Activated effector memory CD4-positive, alpha-beta T cell treated with Interleukin-2 at 50 U/mL for 16 hours (primary cell): ENCODE measurements around the gene TAF1A.

ENCODE experiments used
- DNase-seq: peaks from one replicate; pipeline ENCODE4 v3.0.0-alpha.2; 2020

The TAF1A gene

GRCh38 chr1:222594789-222595188 is 5.1 kb upstream of the TAF1A start:
- DNase-seq, result no peak

- no peak for DNase-seq
Observed at GRCh38 chr1:222592171-222592570, 2.4 kb upstream of the TAF1A start.

GRCh38 chr1:222588135-222588534 is 1.6 kb downstream of the TAF1A start:
- DNase-seq, result no peak

- no peak for DNase-seq
Observed at GRCh38 chr1:222586842-222587241, 2.9 kb downstream of the TAF1A start.

- DNase-seq, result no peak
Observed at GRCh38 chr1:222583079-222583478, 6.7 kb downstream of the TAF1A start.

- no peak for DNase-seq
Observed at GRCh38 chr1:222582099-222582774, 7.5 kb downstream of the TAF1A start.

- no peak for DNase-seq
Observed at GRCh38 chr1:222579316-222579715, 10.4 kb downstream of the TAF1A start.

- DNase-seq, result no peak
Observed at GRCh38 chr1:222570837-222571236, 18.9 kb downstream of the TAF1A start.

- DNase-seq, result no peak
Observed at GRCh38 chr1:222561656-222562055, 28.1 kb downstream of the TAF1A start.

- no peak for DNase-seq
Observed at GRCh38 chr1:222557574-222557973, 32.2 kb downstream of the TAF1A start.

- no peak for DNase-seq
Observed at GRCh38 chr1:222557148-222557547, 32.6 kb downstream of the TAF1A start.

- DNase-seq, result no peak
Observed at GRCh38 chr1:222555992-222556615, 33.6 kb downstream of the TAF1A start.

GRCh38 chr1:222554177-222554576 is 35.6 kb downstream of the TAF1A start:
- no peak for DNase-seq

- DNase-seq, result no peak
Observed at GRCh38 chr1:222552882-222553281, 36.9 kb downstream of the TAF1A start.

GRCh38 chr1:222547944-222548671 is 41.6 kb downstream of the TAF1A start, which contains the start of gene HHIPL2:
Gene HHIPL2 (minus strand): TSS chr1:222548104. CDS start chr1:222548044, 60 bp downstream.
- no peak for DNase-seq

GRCh38 chr1:222547260-222547614 is 42.5 kb downstream of the TAF1A start:
- DNase-seq, result no peak

GRCh38 chr1:222546548-222547259 is 43.0 kb downstream of the TAF1A start:
- no peak for DNase-seq

GRCh38 chr1:222546091-222546490 is 43.6 kb downstream of the TAF1A start:
- DNase-seq, result no peak

GRCh38 chr1:222543817-222544216 is 45.9 kb downstream of the TAF1A start:
- no peak for DNase-seq

- DNase-seq, result no peak
Observed at GRCh38 chr1:222540598-222540995, 49.1 kb downstream of the TAF1A start.

GRCh38 chr1:222539951-222540597 is 49.7 kb downstream of the TAF1A start:
- no peak for DNase-seq

- no peak for DNase-seq
Observed at GRCh38 chr1:222535455-222535854, 54.3 kb downstream of the TAF1A start.

GRCh38 chr1:222530852-222531251 is 58.9 kb downstream of the TAF1A start:
- DNase-seq, result no peak
